ENCODE results near the gene SEL1L.
"Not testable (repeated sequence)": the region's sequence is repeated elsewhere in the genome, so short reads cannot be mapped to it uniquely, and the experiment has no call there.

The SEL1L gene

GRCh38 chr14:81533536-81534343 is at the start of gene SEL1L:
Gene SEL1L, minus strand, starts transcription at chr14:81533853. Its CDS starts 109 bp downstream, at chr14:81533744.
- Histone ChIP-seq H3K27ac (peak within 1 kb of the TSS in 20 of 21 experiments; percentile 63 to 91 (median 84)), H3K4me3 (peak within 1 kb of the TSS; percentile 71 to 98 (median 93))

GRCh38 chr14:81582420-81582819 is 48.8 kb upstream of the SEL1L start:
- Histone ChIP-seq H3K27ac (no peak overlapping the region), H3K4me3 (no peak overlapping the region)

- H3K27ac ChIP-seq = no peak overlapping the region
- no peak overlapping the region for H3K4me3 ChIP-seq
These were observed 45.5 kb upstream of the SEL1L start for GRCh38 chr14:81579115-81579514.

GRCh38 chr14:81571437-81571836 is 37.8 kb upstream of the SEL1L start:
- H3K4me3 ChIP-seq = no peak overlapping the region
- H3K27ac ChIP-seq = no peak overlapping the region

GRCh38 chr14:81567302-81567701 is 33.6 kb upstream of the SEL1L start:
- Histone ChIP-seq H3K27ac (no peak overlapping the region), H3K4me3 (no peak overlapping the region)

GRCh38 chr14:81565441-81566290 is 32.0 kb upstream of the SEL1L start:
- Histone ChIP-seq H3K4me3 (no peak overlapping the region), H3K27ac (no peak overlapping the region)

- Histone ChIP-seq H3K4me3 (no peak overlapping the region), H3K27ac (no peak overlapping the region)
These were observed 29.2 kb upstream of the SEL1L start for GRCh38 chr14:81562818-81563217.

GRCh38 chr14:81561084-81561775 is 27.6 kb upstream of the SEL1L start:
- Histone ChIP-seq H3K4me3 (no peak overlapping the region), H3K27ac (no peak overlapping the region)

- H3K4me3 ChIP-seq = no peak overlapping the region
- no peak overlapping the region for H3K27ac ChIP-seq
These were observed 25.7 kb upstream of the SEL1L start for GRCh38 chr14:81559385-81559784.

GRCh38 chr14:81557146-81557545 is 23.5 kb upstream of the SEL1L start:
- no peak overlapping the region for H3K4me3 ChIP-seq
- H3K27ac ChIP-seq = no peak overlapping the region

- Histone ChIP-seq H3K4me3 (no peak overlapping the region), H3K27ac (no peak overlapping the region)
These were observed 22.0 kb upstream of the SEL1L start for GRCh38 chr14:81555684-81556083.

GRCh38 chr14:81555051-81555450 is 21.4 kb upstream of the SEL1L start:
- H3K27ac ChIP-seq = no peak overlapping the region
- H3K4me3 ChIP-seq = no peak overlapping the region

GRCh38 chr14:81551471-81551870 is 17.8 kb upstream of the SEL1L start:
- H3K27ac ChIP-seq = no peak overlapping the region
- H3K4me3 ChIP-seq = no peak overlapping the region

- no peak overlapping the region for H3K4me3 ChIP-seq
- no peak overlapping the region for H3K27ac ChIP-seq
These were observed 16.5 kb upstream of the SEL1L start for GRCh38 chr14:81550001-81550637.

GRCh38 chr14:81541206-81541605 is 7.6 kb upstream of the SEL1L start:
- not testable (repeated sequence) for H3K27ac ChIP-seq, H3K4me3 ChIP-seq

GRCh38 chr14:81537193-81537592 is 3.5 kb upstream of the SEL1L start:
- Histone ChIP-seq H3K27ac (no peak overlapping the region), H3K4me3 (no peak overlapping the region)

GRCh38 chr14:81536241-81536771 is 2.7 kb upstream of the SEL1L start:
- Histone ChIP-seq H3K27ac (peak overlapping the region in 1 of 21 experiments; percentile 31), H3K4me3 (no peak overlapping the region)

- Histone ChIP-seq H3K4me3 (no peak overlapping the region), H3K27ac (peak overlapping the region in 2 of 21 experiments; percentile 31 to 37)
These were observed 1.9 kb upstream of the SEL1L start for GRCh38 chr14:81535396-81536164.
